Osteoblast (primary cell): ENCODE measurements around the gene SULT1E1. TPM values are rescaled to one million over a fixed set of nuclear protein-coding genes. Genes with fewer than 3 reads are reported as not detected.

Source experiments
- DNase-seq: peaks from one replicate; pipeline ENCODE4 v3.0.0; 2011; ENCODE audit warnings: low spot score, mixed read lengths; ENCODE audit not compliant: insufficient read length; ENCODE audit errors: missing footprints
- H2AFZ ChIP-seq: 2 replicates; pipeline ENCODE4 v1.6.0; 2011; ENCODE audit warnings: mild to moderate bottlenecking, low read length
- H3K27ac ChIP-seq: 2 replicates; pipeline ENCODE4 v1.5.1; 2011; ENCODE audit warnings: mild to moderate bottlenecking, low read depth, low read length, moderate library complexity
- H3K27me3 ChIP-seq: 2 replicates; pipeline ENCODE4 v1.6.0; 2012; ENCODE audit warnings: mild to moderate bottlenecking, control low read depth, inconsistent platforms, low read length, moderate library complexity; ENCODE audit not compliant: insufficient read depth
- H3K36me3 ChIP-seq: 2 replicates; pipeline ENCODE4 v1.5.1; 2011; ENCODE audit warnings: mild to moderate bottlenecking, low read length, control low read depth, moderate library complexity; ENCODE audit not compliant: insufficient read depth
- H3K4me1 ChIP-seq: 2 replicates; pipeline ENCODE4 v1.5.1; 2011; ENCODE audit warnings: mild to moderate bottlenecking, low read length, control low read depth, moderate library complexity; ENCODE audit not compliant: insufficient read depth
- H3K4me2 ChIP-seq: 2 replicates; pipeline ENCODE4 v1.6.0; 2011; ENCODE audit warnings: mild to moderate bottlenecking, low read length; ENCODE audit not compliant: insufficient read depth
- H3K4me3 ChIP-seq: fragments of 200-600 bp; sonication (generic); 3 replicates; pipeline ENCODE4 v1.5.1; 2012; ENCODE audit warnings: mild to moderate bottlenecking, low read length, inconsistent platforms; ENCODE audit not compliant: insufficient read depth
- H3K79me2 ChIP-seq: 2 replicates; pipeline ENCODE4 v1.6.0; 2012; ENCODE audit warnings: mild to moderate bottlenecking, low read length, control low read depth, inconsistent platforms; ENCODE audit not compliant: insufficient read depth
- H3K9me3 ChIP-seq: 2 replicates; pipeline ENCODE4 v1.5.1; 2011; ENCODE audit warnings: low read depth, low read length, control low read depth
- H4K20me1 ChIP-seq: 2 replicates; pipeline ENCODE4 v1.6.0; 2012; ENCODE audit warnings: mild to moderate bottlenecking, low read length, control low read depth; ENCODE audit not compliant: insufficient read depth
- CTCF ChIP-seq: IDR thresholded peaks from 2 replicates; pipeline ENCODE4 v1.5.1; 2011; ENCODE audit warnings: mild to moderate bottlenecking, low read depth, low read length, moderate library complexity; ENCODE audit errors: extremely low read depth
- total RNA-seq: library from RNA; depleted of rRNA; stranded (reverse); fragments of >200 nt; gene quantifications from 2 replicates; pipeline ENCODE4 v1.2.3, GENCODE V29; 2012

SULT1E1 gene
- total RNA-seq, 1 donor, result not detected

GRCh38 chr4:69894721-69895120 lies 34.8 kb upstream of the SULT1E1 start:
- H2AFZ ChIP-seq, result no peak overlapping the region
- no peak overlapping the region for H3K4me3 ChIP-seq
- no peak for TF ChIP-seq CTCF
- no peaks in the 10 kb centered on the region for H3K36me3 ChIP-seq
- H3K4me2 ChIP-seq, result no peak overlapping the region
- no peaks in the 10 kb centered on the region for H3K27me3 ChIP-seq
- no peak for DNase-seq
- no peaks in the 10 kb centered on the region for H3K79me2 ChIP-seq
- no peaks in the 10 kb centered on the region for H3K4me1 ChIP-seq
- no peaks in the 10 kb centered on the region for H3K9me3 ChIP-seq
- no peaks in the 10 kb centered on the region for H4K20me1 ChIP-seq
- no peak overlapping the region for H3K27ac ChIP-seq

GRCh38 chr4:69894186-69894585 lies 34.2 kb upstream of the SULT1E1 start:
- Histone ChIP-seq H3K4me3 (no peak overlapping the region), H2AFZ (no peak overlapping the region), H4K20me1 (no peaks in the 10 kb centered on the region), H3K79me2 (no peaks in the 10 kb centered on the region), H3K4me1 (no peaks in the 10 kb centered on the region), H3K27me3 (no peaks in the 10 kb centered on the region), H3K36me3 (no peaks in the 10 kb centered on the region), H3K27ac (no peak overlapping the region), H3K4me2 (no peak overlapping the region), H3K9me3 (no peaks in the 10 kb centered on the region)
- TF ChIP-seq CTCF, result no peak
- no peak for DNase-seq

- Histone ChIP-seq H3K79me2 (no peaks in the 10 kb centered on the region), H3K4me3 (no peak overlapping the region), H4K20me1 (no peaks in the 10 kb centered on the region), H3K4me2 (no peak overlapping the region), H3K27me3 (no peaks in the 10 kb centered on the region), H3K36me3 (no peaks in the 10 kb centered on the region), H3K9me3 (no peaks in the 10 kb centered on the region), H3K4me1 (no peaks in the 10 kb centered on the region), H2AFZ (no peak overlapping the region), H3K27ac (no peak overlapping the region)
- DNase-seq, result no peak
- TF ChIP-seq CTCF, result no peak
Measured at GRCh38 chr4:69888336-69888735, 28.4 kb upstream of the SULT1E1 start.

- H3K4me1 ChIP-seq, result no peaks in the 10 kb centered on the region
Measured at GRCh38 chr4:69882150-69882549, 22.2 kb upstream of the SULT1E1 start.

More at GRCh38 chr4:69882150-69882549, 22.2 kb upstream of the SULT1E1 start:
- H3K36me3 ChIP-seq, result no peaks in the 10 kb centered on the region
- H3K4me3 ChIP-seq, result no peak overlapping the region
- no peaks in the 10 kb centered on the region for H3K9me3 ChIP-seq
- H3K27me3 ChIP-seq, result no peaks in the 10 kb centered on the region
- H2AFZ ChIP-seq, result no peak overlapping the region
- no peak for TF ChIP-seq CTCF
- H3K27ac ChIP-seq, result no peak overlapping the region
- DNase-seq, result no peak
- no peaks in the 10 kb centered on the region for H3K79me2 ChIP-seq
- no peaks in the 10 kb centered on the region for H4K20me1 ChIP-seq
- H3K4me2 ChIP-seq, result no peak overlapping the region
